Measurements from ENCODE around the gene RFTN1.

RFTN1 gene

DNA sequence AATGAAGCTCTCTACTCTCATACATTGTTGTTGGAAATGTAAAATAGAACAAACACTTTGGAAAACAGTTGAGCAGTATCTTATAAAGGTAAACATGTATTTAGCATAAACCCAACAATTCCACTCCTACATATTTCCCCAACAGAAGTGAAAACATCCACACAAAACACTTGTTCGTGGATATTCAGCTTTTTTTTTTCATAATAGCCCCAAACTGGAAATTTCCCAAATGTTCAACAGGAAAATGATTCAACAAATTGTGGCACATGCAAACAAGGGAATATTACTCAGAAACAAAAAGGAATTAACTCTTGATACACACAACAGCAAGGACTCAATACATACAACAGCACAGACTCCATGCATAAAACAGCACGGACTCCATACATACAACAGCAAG is 28.5 kb downstream of the RFTN1 start:
- TF ChIP-seq, protein P1, sequence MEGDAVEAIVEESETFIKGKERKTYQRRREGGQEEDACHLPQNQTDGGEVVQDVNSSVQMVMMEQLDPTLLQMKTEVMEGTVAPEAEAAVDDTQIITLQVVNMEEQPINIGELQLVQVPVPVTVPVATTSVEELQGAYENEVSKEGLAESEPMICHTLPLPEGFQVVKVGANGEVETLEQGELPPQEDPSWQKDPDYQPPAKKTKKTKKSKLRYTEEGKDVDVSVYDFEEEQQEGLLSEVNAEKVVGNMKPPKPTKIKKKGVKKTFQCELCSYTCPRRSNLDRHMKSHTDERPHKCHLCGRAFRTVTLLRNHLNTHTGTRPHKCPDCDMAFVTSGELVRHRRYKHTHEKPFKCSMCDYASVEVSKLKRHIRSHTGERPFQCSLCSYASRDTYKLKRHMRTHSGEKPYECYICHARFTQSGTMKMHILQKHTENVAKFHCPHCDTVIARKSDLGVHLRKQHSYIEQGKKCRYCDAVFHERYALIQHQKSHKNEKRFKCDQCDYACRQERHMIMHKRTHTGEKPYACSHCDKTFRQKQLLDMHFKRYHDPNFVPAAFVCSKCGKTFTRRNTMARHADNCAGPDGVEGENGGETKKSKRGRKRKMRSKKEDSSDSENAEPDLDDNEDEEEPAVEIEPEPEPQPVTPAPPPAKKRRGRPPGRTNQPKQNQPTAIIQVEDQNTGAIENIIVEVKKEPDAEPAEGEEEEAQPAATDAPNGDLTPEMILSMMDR (IDR thresholded peaks at IDR 0.05; ENCODE audit: low read depth, low read length) = no peak
- H3K4me3 ChIP-seq (ENCODE audit: low read depth, low read length) = no peak overlapping the region

DNA sequence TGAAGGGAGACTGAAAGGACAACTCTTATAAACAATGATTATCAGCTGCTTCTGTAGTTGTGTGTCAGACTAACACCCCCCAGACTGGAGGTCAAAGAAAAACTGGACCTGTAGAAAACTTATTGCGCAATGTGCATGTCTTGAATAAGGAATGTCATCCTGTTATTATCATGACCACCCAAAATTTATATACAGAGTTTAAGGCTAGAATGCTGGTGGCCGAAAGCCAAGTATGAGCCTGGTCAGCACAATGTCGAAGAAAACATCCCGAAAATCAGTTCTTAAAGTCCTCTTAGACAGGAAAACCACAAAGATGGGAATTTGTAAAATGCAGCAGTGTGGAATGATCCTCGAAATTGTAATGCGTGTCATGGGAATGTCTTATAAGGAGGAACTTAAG is 29.3 kb downstream of the RFTN1 start:
- TF ChIP-seq, protein P1 (IDR thresholded peaks at IDR 0.05; ENCODE audit: low read depth, low read length) = no peak
- no peak overlapping the region for H3K4me3 ChIP-seq (ENCODE audit: low read depth, low read length)

DNA sequence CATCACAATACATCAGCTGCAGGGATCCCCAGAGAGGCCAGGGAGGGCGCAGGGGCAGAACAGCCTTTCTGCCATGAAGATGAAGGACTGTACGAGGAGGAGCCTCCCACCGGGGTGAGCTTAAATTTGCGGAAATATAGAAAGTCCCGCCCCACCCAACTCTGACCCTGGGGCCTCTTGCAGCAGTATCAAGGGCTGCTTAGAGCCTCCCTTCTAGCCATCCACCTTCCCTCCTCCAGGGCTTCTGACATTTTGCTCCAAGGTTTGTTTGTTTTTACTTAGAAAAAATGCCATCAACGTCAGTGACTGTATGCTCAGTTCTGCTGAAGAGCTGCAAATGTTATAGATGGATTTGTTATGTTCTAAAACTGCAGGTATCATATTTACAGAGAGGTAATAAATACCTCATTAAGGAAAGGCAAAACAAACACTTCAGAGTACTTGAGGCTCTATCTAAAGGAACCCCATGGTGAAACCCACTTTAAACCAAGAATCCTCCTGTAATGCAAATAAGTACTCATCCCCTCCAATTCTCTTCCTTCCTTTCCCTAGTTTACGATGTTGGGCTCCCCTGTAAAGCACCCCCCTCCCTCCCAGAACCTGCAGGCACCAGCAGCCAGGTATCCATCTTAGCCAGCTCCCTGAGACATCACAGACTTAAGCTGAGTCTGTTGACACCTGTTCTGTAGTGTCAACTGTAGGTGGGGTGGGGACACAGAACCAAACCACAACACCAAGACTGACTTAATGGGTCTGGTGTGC is 30.5 kb downstream of the RFTN1 start:
- H3K4me3 ChIP-seq (ENCODE audit: low read depth, low read length) = no peak overlapping the region
- TF ChIP-seq, protein P1 (IDR thresholded peaks at IDR 0.05; ENCODE audit: low read depth, low read length) = no peak

DNA sequence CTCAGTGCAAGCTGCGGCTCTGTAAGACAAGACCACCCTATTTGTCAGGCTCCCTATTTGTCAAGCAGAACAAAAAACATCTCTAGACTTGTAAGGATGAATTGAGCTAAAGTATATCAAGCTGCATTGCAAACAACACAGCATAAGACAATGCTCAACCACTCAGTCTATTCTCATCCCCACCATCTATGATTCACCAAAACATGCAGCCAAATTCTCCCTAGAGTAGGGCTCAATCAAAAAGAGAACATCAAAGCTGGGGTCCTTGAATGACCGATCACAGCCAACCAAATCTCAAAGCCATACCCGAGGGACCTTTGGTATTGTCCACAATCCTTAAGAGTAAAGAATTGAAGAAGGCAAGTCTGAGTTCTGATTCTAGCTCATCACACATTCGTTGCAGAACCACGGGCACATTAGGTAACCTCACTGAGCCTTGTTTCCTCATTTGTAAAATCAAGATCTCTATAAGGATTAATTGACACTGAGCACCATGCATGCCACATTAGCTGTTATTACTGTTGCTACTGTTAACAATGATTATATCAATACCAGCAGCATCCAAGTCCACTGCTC is 31.2 kb downstream of the RFTN1 start:
- TF ChIP-seq, protein P1 (IDR thresholded peaks at IDR 0.05; ENCODE audit: low read depth, low read length) = no peak
- H3K4me3 ChIP-seq (ENCODE audit: low read depth, low read length) = no peak overlapping the region

DNA sequence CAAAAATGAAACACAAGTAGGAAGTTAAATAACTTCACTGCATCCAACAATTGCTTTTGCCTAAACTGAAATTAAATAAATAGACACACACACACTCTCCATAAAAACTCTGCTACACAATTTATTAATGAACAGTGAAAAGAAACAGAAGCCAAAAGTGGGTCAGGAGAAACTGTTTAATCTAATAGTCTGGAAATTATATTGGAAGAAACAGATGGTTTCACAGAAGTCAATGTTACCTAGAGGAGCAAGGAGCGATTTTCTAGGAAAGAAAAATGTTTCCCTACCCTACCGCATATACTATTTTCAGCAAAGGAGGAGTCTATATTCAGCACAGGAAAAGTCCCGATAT is 32.0 kb downstream of the RFTN1 start:
- no peak overlapping the region for H3K4me3 ChIP-seq (ENCODE audit: low read depth, low read length)

DNA sequence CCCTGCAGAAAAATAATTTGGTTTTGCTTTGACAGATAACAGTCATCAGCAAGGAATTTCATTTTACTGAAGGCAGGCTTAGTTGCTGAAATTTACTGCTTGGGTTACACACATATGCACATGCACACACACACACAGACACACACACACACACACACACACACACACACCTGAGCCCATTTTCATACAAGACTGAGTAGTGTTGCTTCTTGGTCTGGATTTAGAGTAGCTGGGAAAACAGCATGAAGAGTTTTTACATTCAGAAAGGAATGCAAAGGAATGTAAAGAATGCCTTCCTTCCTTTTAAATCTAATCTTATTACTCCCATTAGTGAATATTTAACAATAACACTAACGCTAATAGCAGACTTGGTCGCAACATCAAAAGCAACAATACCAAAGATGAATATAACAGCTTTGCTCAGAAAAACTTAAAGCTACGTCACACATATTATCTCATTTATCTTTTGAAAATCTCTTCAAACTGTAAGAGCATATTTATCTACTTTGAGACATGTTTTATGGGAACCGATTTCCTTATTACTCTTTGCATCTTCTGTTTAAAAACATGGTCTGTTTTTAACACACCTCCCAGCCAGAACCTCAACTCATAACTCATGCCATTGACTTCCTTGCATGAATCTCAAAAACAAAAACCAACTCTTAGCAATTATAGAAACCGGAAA is 32.5 kb downstream of the RFTN1 start:
- TF ChIP-seq, protein P1 (IDR thresholded peaks at IDR 0.05; ENCODE audit: low read depth, low read length) = no peak
- no peak overlapping the region for H3K4me3 ChIP-seq (ENCODE audit: low read depth, low read length)

More for the DNA sequence above, 32.0 kb downstream of the RFTN1 start:
- TF ChIP-seq, protein P1 (IDR thresholded peaks at IDR 0.05; ENCODE audit: low read depth, low read length) = no peak

DNA sequence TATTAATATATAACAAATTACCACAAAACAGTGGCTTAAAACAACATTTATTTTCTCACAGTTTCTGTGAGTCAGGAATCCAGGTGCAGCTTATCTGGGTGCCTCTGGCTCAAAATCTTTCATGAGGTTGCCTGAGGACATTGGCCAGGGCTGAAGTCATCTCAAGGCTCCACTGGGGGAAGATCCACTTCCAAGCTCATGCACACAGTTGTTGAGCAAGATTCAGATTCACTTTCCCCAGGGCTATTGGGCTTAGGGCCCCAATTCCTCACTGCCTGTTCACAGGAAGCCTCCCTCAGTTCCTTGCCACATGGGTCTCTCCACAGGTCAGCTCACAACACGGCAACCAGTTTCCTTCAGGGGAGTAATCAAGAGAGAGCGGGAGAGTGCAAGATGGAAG is 35.0 kb downstream of the RFTN1 start:
- no peak overlapping the region for H3K4me3 ChIP-seq (ENCODE audit: low read depth, low read length)
- TF ChIP-seq, protein P1 (IDR thresholded peaks at IDR 0.05; ENCODE audit: low read depth, low read length) = no peak

All from WI38 (cell line).